NT2/D1 (cell line): ENCODE data around the gene NFATC2IP.

ENCODE experiments used
- SUZ12 ChIP-seq: IDR thresholded peaks from 2 replicates; pipeline ENCODE4 v1.6.1; 2011; ENCODE audit not compliant: insufficient read length, insufficient read depth; ENCODE audit errors: extremely low read depth
- YY1 ChIP-seq: IDR thresholded peaks from 2 replicates; pipeline ENCODE4 v1.6.1; 2011; ENCODE audit not compliant: insufficient read length, insufficient read depth
- ZNF274 ChIP-seq: IDR thresholded peaks from 2 replicates; pipeline ENCODE4 v1.6.1; 2011; ENCODE audit warnings: mild to moderate bottlenecking, low read depth, low read length

- TF ChIP-seq SUZ12 (no peak), ZNF274 (no peak), YY1 (no peak)
Measured at GRCh38 chr16:28935924-28936783, 14.6 kb upstream of the NFATC2IP start.
